GM23338 (cell line): ENCODE results near the gene FHIT. TPM values are rescaled to one million over a fixed set of nuclear protein-coding genes. Genes with fewer than 3 reads are reported as not detected.

Experiments used
- ATAC-seq: fragments of 200-7000 bp; cut with Tn5 transposase; 3 replicates; pipeline ENCODE4 v1.9.1; 2020
- DNase-seq: peaks from one replicate; pipeline ENCODE4 v3.0.0-alpha.2; 2015; ENCODE audit warnings: low spot score
- H2AFZ ChIP-seq: fragments of 200-600 bp; sonication (generic); 2 replicates; pipeline ENCODE4 v1.8.0; 2016; ENCODE audit warnings: antibody characterized with exemption, mild to moderate bottlenecking, moderate library complexity
- H3F3A ChIP-seq: fragments of 200-600 bp; sonication (generic); replicated peaks from 2 replicates; pipeline ENCODE4 v1.8.0; 2017; ENCODE audit warnings: antibody characterized with exemption, mixed run types, low read depth
- H3K27ac ChIP-seq: fragments of 200-600 bp; sonication (generic); 2 replicates; pipeline ENCODE4 v1.6.1; 2016; ENCODE audit warnings: low read depth
- H3K27me3 ChIP-seq: fragments of 200-600 bp; sonication (generic); 2 replicates; pipeline ENCODE4 v1.8.0; 2016; ENCODE audit warnings: mild to moderate bottlenecking, mixed run types, moderate library complexity; ENCODE audit not compliant: insufficient read depth
- H3K36me3 ChIP-seq: fragments of 200-600 bp; sonication (generic); 2 replicates; pipeline ENCODE4 v1.8.0; 2016; ENCODE audit warnings: mild to moderate bottlenecking; ENCODE audit not compliant: insufficient read depth
- H3K4me1 ChIP-seq: fragments of 200-600 bp; sonication (generic); 2 replicates; pipeline ENCODE4 v1.8.0; 2016; ENCODE audit warnings: mild to moderate bottlenecking, moderate library complexity; ENCODE audit not compliant: insufficient read depth
- H3K4me2 ChIP-seq: fragments of 200-600 bp; sonication (generic); 2 replicates; pipeline ENCODE4 v1.7.1; 2017; ENCODE audit warnings: mixed run types
- H3K4me3 ChIP-seq: fragments of 200-600 bp; sonication (generic); 2 replicates; pipeline ENCODE4 v1.6.1; 2016; ENCODE audit warnings: mixed run types
- H3K79me2 ChIP-seq: fragments of 200-600 bp; sonication (generic); replicated peaks from 2 replicates; pipeline ENCODE4 v1.8.0; 2017; ENCODE audit warnings: mild to moderate bottlenecking; ENCODE audit not compliant: insufficient read depth
- H3K9me2 ChIP-seq: fragments of 200-600 bp; sonication (generic); 2 replicates; pipeline ENCODE4 v1.8.0; 2017; ENCODE audit not compliant: insufficient read depth
- H4K20me1 ChIP-seq: fragments of 200-600 bp; sonication (generic); replicated peaks from 2 replicates; pipeline ENCODE4 v1.8.0; 2017; ENCODE audit warnings: mild to moderate bottlenecking; ENCODE audit not compliant: insufficient read depth
- H3K27ac Mint-ChIP-seq: 2 replicates; pipeline ENCODE4 v1.8.0; 2020; ENCODE audit warnings: inconsistent platforms, mild to moderate bottlenecking, moderate library complexity, mixed read lengths
- H3K27me3 Mint-ChIP-seq: 3 replicates; pipeline ENCODE4 v1.8.0; 2022; ENCODE audit warnings: low read depth, mild to moderate bottlenecking, moderate library complexity, mixed read lengths, inconsistent platforms; ENCODE audit not compliant: insufficient read depth, poor library complexity
- H3K36me3 Mint-ChIP-seq: 3 replicates; pipeline ENCODE4 v1.8.0; 2021; ENCODE audit warnings: low read depth, mild to moderate bottlenecking, inconsistent platforms, moderate library complexity, mixed read lengths
- H3K4me1 Mint-ChIP-seq: 3 replicates; pipeline ENCODE4 v1.8.0; 2020; ENCODE audit warnings: mild to moderate bottlenecking, inconsistent platforms, mixed read lengths
- H3K4me3 Mint-ChIP-seq: 3 replicates; pipeline ENCODE4 v1.8.0; 2021; ENCODE audit warnings: moderate library complexity, mild to moderate bottlenecking, inconsistent platforms, mixed read lengths
- H3K9me3 Mint-ChIP-seq: 3 replicates; pipeline ENCODE4 v1.8.0; 2020; ENCODE audit warnings: moderate library complexity, mild to moderate bottlenecking, inconsistent platforms, mixed read lengths
- CREB1 ChIP-seq: fragments of 250-450 bp; sonication (Bioruptor Pico); IDR thresholded peaks from 2 replicates; pipeline ENCODE4 v1.5.0; 2020; ENCODE audit warnings: low read depth, mild to moderate bottlenecking, moderate library complexity
- CTCF ChIP-seq, 2 experiments: fragments of 200-600 bp in 1 of 2; sonication (generic) in 1 of 2; conservative IDR thresholded peaks; 2 replicates each; pipeline versions ENCODE4 v1.5.1 to v1.6.1; 2016 to 2017; ENCODE audit warnings: antibody characterized with exemption in 2 of 2, low read depth in 2 of 2, mild to moderate bottlenecking in 2 of 2, moderate library complexity in 1 of 2
- ETS1 ChIP-seq: IDR thresholded peaks from 2 replicates; pipeline ENCODE4 v1.6.1; 2016; ENCODE audit warnings: antibody characterized with exemption
- EZH2 ChIP-seq: fragments of 200-600 bp; sonication (generic); IDR thresholded peaks from one replicate; pipeline ENCODE4 v1.8.0; 2017; ENCODE audit warnings: antibody characterized with exemption, mild to moderate bottlenecking, low read depth; ENCODE audit not compliant: unreplicated experiment
- EZH2phosphoT487 ChIP-seq: fragments of 200-600 bp; sonication (generic); IDR thresholded peaks from one replicate; pipeline ENCODE4 v1.8.1; 2018; ENCODE audit warnings: antibody characterized with exemption; ENCODE audit not compliant: unreplicated experiment
- JUNB ChIP-seq: IDR thresholded peaks from one replicate; pipeline ENCODE4 v1.6.1; 2016; ENCODE audit warnings: antibody characterized with exemption; ENCODE audit not compliant: unreplicated experiment
- NANOG ChIP-seq: IDR thresholded peaks from 2 replicates; pipeline ENCODE4 v1.6.1; 2016; ENCODE audit warnings: antibody characterized with exemption, borderline replicate concordance
- POLR2AphosphoS5 ChIP-seq: IDR thresholded peaks from 2 replicates; pipeline ENCODE4 v1.6.1; 2016; ENCODE audit warnings: antibody characterized with exemption, low read depth
- REST ChIP-seq: IDR thresholded peaks from one replicate; pipeline ENCODE4 v1.6.1; 2018; ENCODE audit warnings: antibody characterized with exemption; ENCODE audit not compliant: unreplicated experiment
- STAT1 ChIP-seq: IDR thresholded peaks from one replicate; pipeline ENCODE4 v1.6.1; 2016; ENCODE audit warnings: antibody characterized with exemption; ENCODE audit not compliant: unreplicated experiment
- ZNF114 ChIP-seq: fragments of 250-450 bp; sonication (Bioruptor Pico); IDR thresholded peaks from 2 replicates; pipeline ENCODE4 v1.5.0; 2020; ENCODE audit warnings: mild to moderate bottlenecking, moderate library complexity
- ZNF331 ChIP-seq: fragments of 250-450 bp; sonication (Bioruptor Pico); IDR thresholded peaks from 2 replicates; pipeline ENCODE4 v1.5.0; 2020; ENCODE audit warnings: low read depth, mild to moderate bottlenecking, moderate library complexity
- ZNF462 ChIP-seq: fragments of 250-450 bp; sonication (Bioruptor Pico); IDR thresholded peaks from 2 replicates; pipeline ENCODE4 v1.5.0; 2020; ENCODE audit warnings: mild to moderate bottlenecking, moderate library complexity
- polyA plus RNA-seq: library from polyadenylated mRNA; unstranded; fragments of >200 nt; fragmentation: Nextera tagmentation; extraction: Ambion mirVana; gene quantifications from 2 replicates; pipeline ENCODE4 v1.2.1, GENCODE V29; 2016
- total RNA-seq: library from RNA; depleted of rRNA; stranded (reverse); fragments of >200 nt; shearing (Covaris generic); gene quantifications from 2 replicates; pipeline ENCODE4 v1.2.3, GENCODE V29; 2014

Gene FHIT
- total and polyA plus RNA-seq, 2 experiments from 2014 or later: 3.0 to 8.3 TPM

- no peak overlapping the region for H3K4me3 Mint-ChIP-seq
These were observed 1137.1 kb downstream of the FHIT start for GRCh38 chr3:60114191-60114590.

More at GRCh38 chr3:60114191-60114590, 1137.1 kb downstream of the FHIT start:
- Histone ChIP-seq H3K36me3 (no peaks in the 10 kb centered on the region), H2AFZ (no peak overlapping the region), H3F3A (no peaks in the 10 kb centered on the region), H3K9me2 (no peaks in the 10 kb centered on the region), H3K4me3 (no peak overlapping the region), H3K27me3 (no peaks in the 10 kb centered on the region), H3K4me1 (no peaks in the 10 kb centered on the region), H3K79me2 (no peaks in the 10 kb centered on the region), H4K20me1 (no peaks in the 10 kb centered on the region), H3K4me2 (no peak overlapping the region), H3K27ac (no peak overlapping the region)
- Mint-ChIP-seq H3K27ac (no peak overlapping the region), H3K36me3 (no peaks in the 10 kb centered on the region), H3K4me1 (no peaks in the 10 kb centered on the region), H3K9me3 (no peaks in the 10 kb centered on the region), H3K27me3 (no peaks in the 10 kb centered on the region)
- DNase-seq (no peak), ATAC-seq (no peak)
- TF ChIP-seq ZNF331 (no peak), ZNF114 (no peak), NANOG (no peak), CTCF (conservative IDR thresholded peaks at IDR 0.05; ENCODE audit: low read depth in 2 of 2) (no peak), POLR2AphosphoS5 (no peak), STAT1 (no peak), ETS1 (no peak), CREB1 (CRISPR knock-in tag) (no peak), JUNB (no peak), ZNF462 (CRISPR knock-in tag) (no peak), EZH2phosphoT487 (no peak), EZH2 (no peak), REST (no peak)
